HG02588 (cell line): ENCODE results near the gene SDHB.
A peak's percentile ranks its signal among the peaks of the same experiment; 100 is the strongest.

Source experiments
- ATAC-seq: cut with Tn5 transposase; IDR thresholded peaks from one replicate; pipeline ENCODE4 v1.9.1; 2021; ENCODE audit warnings: mild to moderate bottlenecking, moderate library complexity; ENCODE audit not compliant: unreplicated experiment

SDHB gene

DNA sequence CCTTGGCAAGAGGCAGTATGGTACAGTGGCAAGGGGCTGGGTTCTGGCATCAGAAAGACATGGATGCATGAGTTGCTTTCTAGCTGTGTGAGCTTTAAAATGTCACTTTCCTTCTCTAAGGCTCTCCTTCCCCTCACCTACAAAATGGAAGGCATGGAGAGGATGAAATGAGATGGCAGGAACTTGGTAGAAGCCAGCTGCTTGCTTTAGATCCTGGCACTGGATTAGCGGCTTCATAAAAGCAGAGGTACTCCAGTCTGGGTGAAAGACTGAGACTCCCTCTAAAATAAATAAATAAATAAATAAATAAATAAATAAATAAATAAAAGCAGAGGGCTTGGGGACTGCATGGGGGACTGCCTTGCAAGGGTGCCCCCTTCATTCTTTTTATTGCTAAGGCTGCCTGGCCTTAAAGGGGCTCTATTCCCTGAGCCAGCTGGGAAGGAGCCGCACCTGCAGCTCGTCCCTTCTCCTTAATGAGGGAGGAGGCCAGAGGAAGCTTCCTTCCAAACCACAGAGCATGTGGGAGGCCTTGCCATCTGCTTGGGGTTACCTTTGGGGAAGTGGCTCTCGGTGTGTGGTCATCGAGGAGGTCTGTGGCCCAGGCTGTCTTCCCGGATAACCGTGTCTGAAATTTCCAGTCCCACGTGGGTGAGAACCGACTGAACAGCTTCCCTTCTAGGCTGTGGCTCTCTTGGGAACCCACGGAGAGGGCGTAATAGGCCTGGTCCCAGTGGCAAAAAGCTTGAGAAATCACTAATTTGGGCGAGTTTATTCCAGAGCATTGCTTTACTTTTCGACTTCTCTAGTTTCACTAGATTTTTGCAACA is 40.1 kb downstream of the SDHB start:
- no peak for ATAC-seq

DNA sequence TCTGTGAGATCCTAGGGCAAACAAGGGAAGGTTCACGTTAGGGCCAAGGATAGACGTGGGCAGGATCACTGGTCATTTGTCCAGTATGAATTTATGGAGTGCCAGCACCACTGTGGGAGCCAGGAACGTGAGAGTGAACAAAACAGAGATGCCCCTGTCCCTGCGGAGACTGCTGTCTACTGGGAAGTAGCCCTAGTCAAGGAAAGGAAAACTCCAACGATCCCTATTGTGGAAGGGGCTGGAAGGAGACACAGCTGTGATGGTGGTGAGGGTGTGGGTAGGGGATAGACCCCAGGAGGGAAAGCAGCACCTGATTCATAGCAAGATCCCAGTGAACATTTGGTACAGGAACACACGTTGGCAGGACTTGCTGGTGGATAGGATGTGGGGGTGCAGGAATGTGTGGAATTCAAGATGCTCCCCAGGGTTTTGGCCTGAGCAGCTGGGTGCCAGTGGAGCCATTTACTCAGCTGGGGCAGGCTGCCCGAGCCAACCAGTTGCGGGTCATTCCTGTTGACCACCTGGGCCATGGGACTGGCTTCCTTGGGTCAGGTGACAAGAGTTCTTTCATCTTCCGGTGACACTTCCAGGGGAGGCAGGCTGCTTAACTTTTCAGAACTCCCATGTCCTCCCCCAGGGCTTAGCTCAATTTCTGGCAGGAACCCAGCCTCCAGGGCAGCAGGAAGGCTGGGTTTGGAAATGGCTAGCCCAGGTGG is 40.9 kb downstream of the SDHB start:
- ATAC-seq, result no peak

DNA sequence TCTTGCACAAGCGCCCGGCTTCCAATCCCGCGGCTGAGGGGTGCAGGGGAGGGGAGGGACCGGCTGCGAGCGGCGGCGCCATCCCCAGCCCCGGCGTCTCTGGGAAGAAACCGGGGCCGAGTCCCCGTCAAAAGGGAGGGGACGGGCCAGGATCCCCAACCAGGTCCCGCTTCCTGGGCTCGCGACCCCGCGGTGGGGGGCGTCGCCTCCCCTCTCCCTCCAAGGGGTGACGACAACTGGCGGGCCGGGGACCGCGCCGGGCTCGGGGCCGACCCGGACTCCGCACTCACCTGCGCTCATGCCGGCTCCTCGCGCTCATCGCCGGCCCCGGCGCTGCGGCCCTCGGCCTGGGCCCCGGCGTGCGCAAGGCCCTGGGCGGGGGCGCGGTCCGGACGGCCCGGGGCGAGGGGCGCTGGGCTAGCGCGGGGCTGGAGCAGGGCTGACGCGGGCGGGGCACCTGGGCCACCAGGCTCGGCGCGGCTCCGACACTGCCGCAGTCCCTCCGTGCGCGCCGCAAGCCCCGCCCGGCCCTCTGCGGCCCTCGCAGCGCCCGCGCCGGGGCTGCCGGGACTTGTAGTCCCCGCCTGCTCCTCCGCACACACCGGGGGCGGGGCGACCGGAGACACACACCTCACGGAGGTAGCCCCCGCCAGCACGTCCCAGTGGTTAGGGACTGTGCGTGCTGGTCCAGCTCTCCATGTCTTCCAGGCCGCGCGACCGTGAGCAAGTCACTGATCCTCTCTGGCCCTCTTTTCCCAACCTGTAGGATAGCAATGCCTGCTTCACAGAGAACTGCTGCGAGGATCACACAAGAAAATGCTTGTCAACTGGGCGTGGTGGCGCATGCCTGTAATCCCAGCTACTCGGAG is 42.2 kb downstream of the SDHB start, which contains the start of gene ATP13A2:
TSS of gene ATP13A2 (minus strand) at position 490 of the 869 bp plus-strand sequence. CDS start at position 300, 190 bp downstream.
- peak; percentile 84 for ATAC-seq

DNA sequence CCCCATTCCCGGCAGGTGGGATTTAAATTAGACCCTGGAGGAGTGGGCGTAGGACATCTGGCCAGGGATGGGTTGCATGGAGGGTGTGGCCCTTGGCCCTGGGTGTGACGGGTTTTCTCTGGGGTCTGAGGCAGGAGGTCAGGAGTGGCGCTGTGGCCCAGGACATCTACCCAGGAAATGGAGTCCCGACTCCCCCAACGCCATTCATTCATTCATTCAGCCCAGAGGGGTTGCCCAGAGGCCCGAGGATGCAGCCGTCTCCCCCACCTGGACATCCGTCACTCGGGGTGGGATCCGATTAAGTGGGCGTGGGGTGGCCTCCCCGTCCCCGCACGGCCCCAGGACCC is 42.8 kb downstream of the SDHB start:
- peak; percentile 5 for ATAC-seq

DNA sequence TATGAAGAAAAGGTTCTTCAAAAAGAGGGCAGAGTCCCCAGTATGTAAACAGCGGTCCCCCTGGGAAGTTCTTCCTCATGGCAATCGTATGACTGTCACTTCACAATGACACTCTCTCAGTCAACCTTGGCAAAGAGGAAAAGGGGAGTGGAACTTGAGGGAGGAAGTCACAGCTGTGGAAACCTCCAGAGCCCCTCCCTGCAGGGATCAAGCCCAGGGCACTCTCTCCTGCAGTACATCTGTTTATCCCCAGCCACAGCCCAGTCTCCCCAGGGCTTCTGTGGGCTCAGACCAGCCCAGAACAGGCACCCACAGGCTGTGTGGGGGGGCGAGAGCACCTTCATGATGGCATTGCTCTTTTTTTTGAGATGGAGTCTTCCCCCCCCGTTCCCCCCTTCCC is 44.1 kb downstream of the SDHB start:
- ATAC-seq, result no peak

DNA sequence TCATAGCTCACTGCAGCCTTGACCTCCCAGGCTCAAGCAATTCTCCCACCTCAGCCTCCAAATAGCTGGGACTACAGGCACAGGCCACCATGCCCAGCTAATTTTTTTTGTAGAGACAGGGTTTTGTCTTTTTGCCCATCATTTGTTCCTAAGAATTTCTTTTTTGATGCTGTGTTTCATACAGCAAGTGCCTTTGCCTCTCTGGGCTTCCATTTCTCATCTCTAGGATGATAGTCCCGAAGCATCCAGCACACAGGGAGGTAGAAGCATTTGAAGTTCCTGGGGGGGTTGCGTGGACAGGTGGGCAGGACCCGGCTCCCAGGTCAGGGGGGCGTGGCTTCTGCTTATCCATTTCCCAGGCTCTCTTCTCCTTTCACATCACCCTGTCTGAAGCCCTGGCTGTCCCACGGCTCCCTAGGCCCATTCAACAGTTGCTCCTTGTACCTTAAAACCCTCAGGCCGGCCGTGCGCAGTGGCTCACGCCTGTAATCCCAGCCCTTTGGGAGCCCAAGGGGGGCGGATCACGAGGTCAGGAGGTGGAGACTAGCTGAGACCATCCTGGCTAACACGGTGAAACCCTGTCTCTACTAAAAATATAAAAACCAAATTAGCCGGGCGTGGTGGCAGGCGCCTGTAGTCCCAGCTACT is 45.5 kb downstream of the SDHB start:
- no peak for ATAC-seq

DNA sequence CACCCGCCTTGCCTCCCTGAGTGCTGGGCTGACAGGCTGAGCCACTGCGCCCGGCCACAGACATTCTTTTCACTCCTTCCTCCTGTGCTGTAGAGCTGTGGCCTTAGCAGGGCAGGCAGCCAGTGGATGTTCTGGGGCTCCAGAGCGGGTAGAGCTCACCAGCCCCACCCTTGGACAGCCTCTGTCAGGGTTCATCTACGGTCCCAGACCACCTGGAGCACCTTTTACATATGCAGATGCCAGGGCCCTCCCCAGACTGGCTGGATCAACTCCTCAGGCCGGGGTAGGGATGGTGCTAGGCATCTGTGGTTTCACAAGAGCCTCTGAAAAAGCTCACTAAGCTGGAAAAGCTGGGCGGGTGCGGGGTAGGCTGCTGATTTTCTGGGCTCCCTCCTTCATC is 46.7 kb downstream of the SDHB start:
- no peak for ATAC-seq

DNA sequence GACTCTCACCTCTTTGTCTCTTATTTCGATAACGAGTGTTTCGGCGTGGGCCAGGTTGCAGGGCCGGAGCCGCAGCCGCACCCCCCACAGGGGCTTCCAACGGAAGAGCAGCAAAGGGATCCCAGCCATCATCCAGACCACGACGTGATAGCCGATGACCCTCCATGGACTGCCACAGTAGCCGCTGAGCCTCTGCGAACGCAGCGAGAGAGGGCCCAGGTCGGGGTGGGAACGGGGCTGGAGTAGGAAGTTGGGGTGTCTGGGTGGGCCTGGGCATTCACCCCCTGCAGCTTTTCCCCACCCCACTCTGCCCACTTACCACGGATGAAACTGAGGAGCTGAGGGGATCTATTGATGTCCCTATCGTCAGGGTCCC is 48.5 kb downstream of the SDHB start:
- ATAC-seq, result no peak

DNA sequence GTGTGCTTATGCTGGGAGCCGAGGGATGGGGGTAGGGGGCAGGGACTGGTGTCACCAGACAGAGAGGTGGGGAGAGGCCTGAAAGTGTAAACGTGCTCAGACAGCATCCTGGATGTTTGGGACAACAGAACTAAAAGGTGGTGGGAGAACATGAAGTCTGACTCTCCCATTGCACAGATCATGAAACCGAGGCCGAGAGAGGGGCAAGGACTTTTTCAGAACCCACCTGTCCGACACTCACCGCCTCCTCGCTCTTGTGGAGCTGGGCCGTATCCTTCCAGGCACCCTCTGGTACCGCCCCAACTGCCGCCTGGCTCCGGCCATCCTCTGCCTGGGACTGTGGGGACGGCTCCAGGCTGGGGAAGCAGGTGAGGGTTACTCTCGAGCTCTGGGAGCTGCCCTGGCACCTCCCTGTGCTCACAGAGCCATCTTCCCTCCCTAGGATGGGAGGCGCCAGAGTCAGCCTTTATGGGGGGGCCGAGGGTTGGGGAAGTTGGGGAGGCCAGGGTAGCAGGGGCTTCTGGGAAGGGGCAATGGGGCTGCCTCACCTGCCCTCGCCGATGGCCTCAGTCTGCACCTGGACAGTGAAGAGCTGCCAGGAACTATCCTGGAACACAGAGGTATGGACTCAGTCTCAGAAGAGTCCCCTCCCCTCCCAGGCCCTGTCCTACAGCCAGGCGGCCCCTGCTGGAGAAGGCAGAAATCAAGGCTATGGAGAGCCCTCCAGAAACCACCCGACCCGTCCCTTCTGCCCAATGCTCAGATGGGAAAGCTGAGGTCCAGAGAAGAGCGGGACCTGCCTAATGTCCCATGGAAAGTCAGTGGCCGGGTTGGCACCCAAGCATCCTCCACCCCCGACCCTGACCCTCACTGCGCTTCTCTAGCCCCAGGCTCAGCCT is 49.1 kb downstream of the SDHB start:
- no peak for ATAC-seq

DNA sequence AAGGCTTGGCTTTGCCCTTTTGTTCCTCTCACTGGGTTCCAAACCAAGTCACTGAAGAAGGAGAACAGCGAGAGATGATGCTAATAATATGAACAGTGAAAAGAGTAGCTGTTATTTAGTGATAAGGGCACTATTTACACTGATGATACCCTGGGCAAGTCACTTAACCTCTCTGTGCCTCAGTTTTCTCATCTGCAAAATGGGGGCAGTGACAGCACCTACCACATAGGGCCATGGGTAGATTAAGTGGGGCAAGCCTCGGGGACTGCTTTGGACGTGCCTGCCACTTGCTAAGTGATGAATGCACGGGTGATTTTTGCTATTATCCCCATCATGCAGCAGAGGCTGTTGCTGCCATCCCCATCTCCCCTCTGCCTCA is 51.3 kb downstream of the SDHB start:
- ATAC-seq, result no peak

DNA sequence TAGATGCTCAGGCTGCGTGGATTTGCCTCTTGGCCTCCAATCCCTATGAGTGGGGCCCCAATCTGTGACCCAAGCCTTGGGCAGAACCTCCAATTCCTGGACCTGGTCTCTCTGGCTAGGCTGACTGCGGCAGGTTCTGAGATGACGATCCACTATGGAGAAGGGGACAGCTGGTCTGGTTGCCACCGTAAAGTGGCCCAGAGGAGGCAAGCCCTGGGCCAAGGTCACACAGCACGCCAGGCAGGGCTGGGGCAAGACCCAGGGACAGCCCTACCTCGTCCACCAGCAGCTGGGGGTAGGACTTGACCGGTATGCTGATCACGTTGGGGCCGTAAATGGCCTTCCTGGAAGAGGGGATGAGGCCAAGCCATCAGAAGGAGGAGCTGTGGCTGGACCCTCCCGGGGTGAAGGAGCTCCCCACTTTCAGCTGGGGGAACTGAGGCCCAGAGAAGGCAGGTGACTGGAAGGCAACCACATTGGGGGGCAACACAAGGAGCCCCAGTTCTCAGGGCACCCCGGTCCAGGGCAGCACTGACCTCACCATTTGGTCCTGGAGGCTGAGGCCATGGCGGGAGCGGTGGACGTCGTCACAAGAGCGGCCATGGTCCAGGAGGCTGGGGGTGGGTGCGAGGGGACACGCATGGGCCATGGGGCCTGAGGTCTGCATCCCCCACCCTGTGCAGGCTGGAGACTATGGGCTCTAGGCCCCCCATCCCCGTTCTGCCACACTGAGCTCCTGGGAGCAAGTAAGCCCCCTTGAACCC is 51.9 kb downstream of the SDHB start:
- ATAC-seq, result no peak

DNA sequence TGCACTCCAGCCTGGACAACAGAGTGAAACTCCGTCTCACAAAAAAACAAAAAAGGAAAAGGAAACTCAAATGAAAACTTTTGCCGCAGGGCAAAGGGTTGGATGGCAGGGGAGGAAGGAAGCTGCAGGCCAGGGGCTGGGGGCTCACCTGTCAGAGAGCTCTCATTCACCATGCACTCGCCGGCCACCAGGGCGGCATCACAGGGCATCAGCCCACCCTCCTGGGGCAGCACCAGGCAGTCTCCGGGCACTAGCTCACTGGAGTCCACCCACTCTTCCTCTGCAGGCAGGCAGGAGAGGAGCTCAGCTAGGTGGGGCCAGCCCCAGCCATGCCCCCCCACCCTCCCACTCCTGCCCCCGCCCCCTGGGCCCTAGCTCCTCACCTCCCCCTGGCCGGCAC is 54.0 kb downstream of the SDHB start:
- ATAC-seq, result no peak

DNA sequence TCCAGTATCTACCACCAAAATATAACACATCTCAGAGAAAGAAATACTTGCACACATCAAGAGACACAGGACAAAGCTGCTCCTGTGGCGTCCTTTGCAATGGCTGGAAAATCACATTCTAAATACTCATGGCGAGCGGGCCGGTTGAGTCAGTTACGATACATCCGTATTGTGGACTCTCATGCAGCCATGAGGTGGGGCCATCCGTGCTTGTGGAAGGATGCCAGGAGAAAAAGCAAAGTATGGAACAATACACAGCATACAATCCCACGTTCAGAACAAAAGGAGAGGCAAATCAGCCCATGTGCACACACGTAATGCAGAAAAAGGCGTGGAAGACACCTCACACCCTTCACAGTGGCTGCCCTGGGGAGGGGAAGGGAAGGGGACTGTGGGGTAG is 55.2 kb downstream of the SDHB start:
- ATAC-seq, result no peak

DNA sequence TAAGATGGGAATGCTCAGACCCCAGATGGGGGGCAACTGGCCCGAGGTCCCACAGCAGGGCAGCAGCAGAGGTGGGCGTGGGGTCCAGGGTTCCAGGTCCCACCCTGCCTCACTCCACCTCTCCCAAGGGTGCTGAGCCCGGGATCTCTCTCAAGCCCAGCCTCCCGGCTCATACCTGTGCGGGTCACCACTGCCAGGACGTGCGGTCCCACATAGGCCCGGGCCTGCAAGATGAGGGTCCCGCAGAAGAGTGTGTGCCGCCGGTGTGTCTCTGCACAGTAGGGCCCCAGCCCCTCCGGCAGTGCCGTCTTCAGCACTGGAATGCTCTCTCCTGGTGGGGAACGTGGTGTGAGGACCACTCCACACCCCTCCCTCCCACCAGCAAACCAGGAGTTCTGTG is 57.0 kb downstream of the SDHB start:
- ATAC-seq, result no peak

DNA sequence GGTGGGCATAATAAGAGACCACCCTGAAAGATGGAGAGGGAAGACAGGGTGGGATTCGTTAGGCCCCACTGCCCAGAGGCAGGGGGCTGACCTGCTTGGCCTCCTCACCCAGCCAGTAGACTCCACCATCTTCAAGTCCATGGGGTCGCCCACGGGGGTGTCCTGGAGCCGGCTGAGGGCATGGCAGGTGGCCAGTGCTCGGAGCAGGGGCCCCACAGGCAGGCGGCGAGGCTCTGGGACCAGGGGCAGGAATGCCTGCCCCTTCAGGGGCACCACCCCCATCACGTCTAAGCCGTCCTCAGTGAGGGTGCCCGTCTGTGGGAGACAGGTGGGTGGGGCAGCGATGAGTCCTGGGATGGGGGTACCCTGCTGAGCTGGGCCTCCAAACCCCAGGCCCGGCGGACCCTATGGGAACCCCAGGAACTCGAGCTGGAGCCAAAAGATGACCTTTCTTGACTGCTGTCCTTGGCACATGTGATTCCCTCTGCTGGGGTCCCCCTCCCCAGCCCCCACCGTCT is 60.3 kb downstream of the SDHB start:
- ATAC-seq, result no peak

DNA sequence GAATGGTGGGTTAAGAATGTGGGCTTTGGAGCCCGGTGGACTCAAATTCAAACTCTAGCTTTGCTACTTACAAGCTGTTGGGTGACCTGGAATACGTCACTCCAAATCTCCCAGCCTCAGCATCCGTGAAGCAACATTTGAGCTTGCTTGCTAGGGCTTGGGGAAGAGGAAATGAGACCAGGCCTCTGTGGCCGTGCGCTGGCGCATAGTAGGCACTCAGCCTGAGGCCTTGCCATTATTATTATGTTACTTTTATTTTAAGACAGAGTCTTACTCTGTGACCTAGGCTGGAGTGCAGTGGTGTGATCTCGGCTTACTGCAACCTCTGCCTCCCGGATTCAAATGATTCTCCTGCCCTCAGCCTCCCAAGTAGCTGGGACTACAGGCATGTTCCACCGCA is 61.2 kb downstream of the SDHB start:
- no peak for ATAC-seq

DNA sequence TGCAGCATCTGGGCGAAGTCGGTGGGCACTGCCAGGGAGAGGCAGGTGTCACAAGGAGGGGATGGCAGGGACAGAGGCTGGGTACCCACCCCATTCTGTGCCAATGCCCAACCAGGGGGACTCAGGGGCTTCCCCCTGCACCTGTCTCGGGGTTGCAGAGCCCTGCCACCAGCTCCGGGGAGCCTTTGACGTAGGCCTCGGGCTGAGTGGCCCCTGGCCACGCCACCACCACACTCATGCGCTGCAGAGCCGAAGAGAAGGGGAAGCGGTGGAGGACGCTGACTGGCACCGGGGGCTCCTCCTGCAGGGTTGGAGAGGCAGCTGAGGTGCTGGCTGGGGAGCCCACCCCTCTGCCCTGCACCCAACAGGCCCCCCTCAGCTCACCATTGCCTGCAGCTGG is 61.7 kb downstream of the SDHB start:
- ATAC-seq, result no peak

DNA sequence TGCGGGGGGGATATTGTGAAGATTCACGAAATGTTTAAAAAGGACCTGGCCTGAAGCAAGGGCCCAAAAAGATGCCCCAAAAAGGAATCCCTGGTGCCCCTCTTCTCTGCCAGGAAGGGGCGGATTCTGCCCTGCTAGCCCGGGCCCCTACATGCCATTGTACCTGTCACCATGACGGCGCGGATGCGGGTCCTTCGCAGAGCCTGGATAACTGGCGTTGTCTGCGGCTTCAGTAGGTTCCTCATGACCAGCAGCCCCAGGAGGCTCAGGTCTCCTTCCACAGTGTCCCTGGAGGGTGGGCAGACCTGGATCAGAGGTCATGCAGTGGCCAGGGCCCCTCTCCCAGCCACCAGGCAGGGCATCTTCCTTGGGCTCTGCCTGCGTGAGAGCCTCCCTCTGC is 62.3 kb downstream of the SDHB start:
- no peak for ATAC-seq
